Esophagus squamous epithelium (tissue), 4 donors: ENCODE results near the gene BEST2.

Experiments used
- CTCF ChIP-seq, 6 experiments: fragments of 450-650 bp in 4 of 6; fragments of 200-600 bp in 2 of 6; sonication (generic) in 2 of 6; IDR thresholded peaks; one replicate each; pipeline ENCODE4 v1.5.1; 2016 to 2019; ENCODE audit warnings: antibody characterized with exemption in 6 of 6, mild to moderate bottlenecking in 4 of 6, moderate library complexity in 4 of 6
- POLR2A ChIP-seq, 4 donors: fragments of 450-650 bp; IDR thresholded peaks; one replicate each; pipeline ENCODE4 v1.6.1; 2017; ENCODE audit warnings: antibody characterized with exemption in 4 of 4, mild to moderate bottlenecking in 4 of 4, moderate library complexity in 3 of 4

GRCh38 chr19:12778017-12778904 lies 26.7 kb downstream of the BEST2 start:
- TF ChIP-seq CTCF (IDR thresholded peaks at IDR 0.05) (no peak), POLR2A (IDR thresholded peaks at IDR 0.05) (peak in 2 of 4 donors; percentile 26 to 54)
